MM.1S (cell line): ENCODE measurements around the gene DHRS1.

ENCODE experiments used
- DNase-seq: peaks from one replicate; pipeline ENCODE4 v3.0.0-alpha.2; 2015
- H2AFZ ChIP-seq: fragments of 300-600 bp; sonication (generic); 2 replicates; pipeline ENCODE4 v1.6.0; 2016; ENCODE audit warnings: antibody characterized with exemption, low read length
- H3F3A ChIP-seq: fragments of 300-600 bp; sonication (generic); 2 replicates; pipeline ENCODE4 v1.6.1; 2016; ENCODE audit warnings: mild to moderate bottlenecking, antibody characterized with exemption, low read length, moderate library complexity, mixed read lengths; ENCODE audit not compliant: insufficient read depth
- H3K27ac ChIP-seq: fragments of 300-600 bp; sonication (generic); 2 replicates; pipeline ENCODE4 v1.5.1; 2016; ENCODE audit warnings: mild to moderate bottlenecking, low read length
- H3K27me3 ChIP-seq: fragments of 300-600 bp; sonication (generic); replicated peaks from 2 replicates; pipeline ENCODE4 v1.6.0; 2016; ENCODE audit warnings: low read length; ENCODE audit not compliant: insufficient read depth
- H3K36me3 ChIP-seq: fragments of 300-600 bp; sonication (generic); replicated peaks from 2 replicates; pipeline ENCODE4 v1.6.1; 2016; ENCODE audit warnings: mild to moderate bottlenecking, low read length, mixed read lengths; ENCODE audit not compliant: insufficient read depth
- H3K4me1 ChIP-seq: fragments of 300-600 bp; sonication (generic); 2 replicates; pipeline ENCODE4 v1.6.1; 2016; ENCODE audit warnings: low read length, mixed read lengths
- H3K4me2 ChIP-seq: fragments of 300-600 bp; sonication (generic); 2 replicates; pipeline ENCODE4 v1.6.0; 2016; ENCODE audit warnings: low read depth, low read length
- H3K4me3 ChIP-seq: fragments of 300-600 bp; sonication (generic); 2 replicates; pipeline ENCODE4 v1.5.1; 2016; ENCODE audit warnings: low read length, mixed read lengths
- H3K79me2 ChIP-seq: fragments of 300-600 bp; sonication (generic); 2 replicates; pipeline ENCODE4 v1.6.1; 2016; ENCODE audit warnings: mixed run types, low read length, mixed read lengths
- H3K9ac ChIP-seq: fragments of 300-600 bp; sonication (generic); 2 replicates; pipeline ENCODE4 v1.6.1; 2016; ENCODE audit warnings: low read length, mixed read lengths
- H3K9me2 ChIP-seq: fragments of 300-600 bp; sonication (generic); replicated peaks from 2 replicates; pipeline ENCODE4 v1.6.1; 2016; ENCODE audit warnings: mild to moderate bottlenecking, low read length, mixed read lengths; ENCODE audit not compliant: insufficient read depth
- H3K9me3 ChIP-seq: fragments of 300-600 bp; sonication (generic); replicated peaks from 2 replicates; pipeline ENCODE4 v1.6.1; 2016; ENCODE audit warnings: mild to moderate bottlenecking, low read length, mixed read lengths; ENCODE audit not compliant: insufficient read depth
- H4K20me1 ChIP-seq: fragments of 300-600 bp; sonication (generic); 2 replicates; pipeline ENCODE4 v1.6.1; 2016; ENCODE audit warnings: mild to moderate bottlenecking, low read length, moderate library complexity, mixed read lengths; ENCODE audit not compliant: insufficient read depth
- EZH2 ChIP-seq: fragments of 300-600 bp; sonication (generic); optimal IDR thresholded peaks from 2 replicates; pipeline ENCODE3; 2017; ENCODE audit warnings: low read depth, mild to moderate bottlenecking, antibody characterized with exemption, low read length, mixed read lengths
- EZH2phosphoT487 ChIP-seq: fragments of 300-600 bp; sonication (generic); IDR thresholded peaks from 2 replicates; pipeline ENCODE4 v1.6.1; 2018; ENCODE audit warnings: antibody characterized with exemption, low read length
- TF ChIP-seq, protein P1 (sequence below): fragments of 300-600 bp; sonication (generic); IDR thresholded peaks from 2 replicates; pipeline ENCODE4 v1.5.1; 2016; ENCODE audit warnings: antibody characterized with exemption, low read length, mixed read lengths

The DHRS1 gene

GRCh38 chr14:24299255-24300191 is at the start of gene DHRS1, which contains the start of gene NOP9:
Gene DHRS1, minus strand, starts transcription at chr14:24299780. Its CDS starts 674 bp downstream, at chr14:24299106.
Gene NOP9, plus strand, starts transcription at chr14:24299850. Its CDS starts 105 bp downstream, at chr14:24299955.
- DNase-seq = peak; percentile 73
- Histone ChIP-seq H2AFZ (peak within 1 kb of the TSS; percentile 82), H3K9ac (peak within 1 kb of the TSS; percentile 75), H3K9me3 (no peaks in the 10 kb centered on the region), H3K4me1 (0 out of 2 replicates have a peak, but pooled peaks cover 5% of the 10 kb centered on the region), H3K27ac (peak within 1 kb of the TSS; percentile 60; the same call in 1 of the 2 replicates), H3F3A (no peaks in the 10 kb centered on the region), H3K4me2 (peak within 1 kb of the TSS; percentile 74), H3K36me3 (no peaks in the 10 kb centered on the region), H3K9me2 (no peaks in the 10 kb centered on the region), H3K4me3 (peak within 1 kb of the TSS; percentile 82), H3K27me3 (no peaks in the 10 kb centered on the region), H4K20me1 (no peaks in the 10 kb centered on the region), H3K79me2 (peaks cover 22% of the 10 kb centered on the region)
- TF ChIP-seq EZH2 (no peak), EZH2phosphoT487 (no peak)
- TF ChIP-seq, protein P1, sequence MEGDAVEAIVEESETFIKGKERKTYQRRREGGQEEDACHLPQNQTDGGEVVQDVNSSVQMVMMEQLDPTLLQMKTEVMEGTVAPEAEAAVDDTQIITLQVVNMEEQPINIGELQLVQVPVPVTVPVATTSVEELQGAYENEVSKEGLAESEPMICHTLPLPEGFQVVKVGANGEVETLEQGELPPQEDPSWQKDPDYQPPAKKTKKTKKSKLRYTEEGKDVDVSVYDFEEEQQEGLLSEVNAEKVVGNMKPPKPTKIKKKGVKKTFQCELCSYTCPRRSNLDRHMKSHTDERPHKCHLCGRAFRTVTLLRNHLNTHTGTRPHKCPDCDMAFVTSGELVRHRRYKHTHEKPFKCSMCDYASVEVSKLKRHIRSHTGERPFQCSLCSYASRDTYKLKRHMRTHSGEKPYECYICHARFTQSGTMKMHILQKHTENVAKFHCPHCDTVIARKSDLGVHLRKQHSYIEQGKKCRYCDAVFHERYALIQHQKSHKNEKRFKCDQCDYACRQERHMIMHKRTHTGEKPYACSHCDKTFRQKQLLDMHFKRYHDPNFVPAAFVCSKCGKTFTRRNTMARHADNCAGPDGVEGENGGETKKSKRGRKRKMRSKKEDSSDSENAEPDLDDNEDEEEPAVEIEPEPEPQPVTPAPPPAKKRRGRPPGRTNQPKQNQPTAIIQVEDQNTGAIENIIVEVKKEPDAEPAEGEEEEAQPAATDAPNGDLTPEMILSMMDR = no peak

- H3K4me3 ChIP-seq = no peak overlapping the region
- H3F3A ChIP-seq = no peaks in the 10 kb centered on the region
- no peak overlapping the region for H3K4me2 ChIP-seq
- H4K20me1 ChIP-seq = no peaks in the 10 kb centered on the region
- H3K27ac ChIP-seq = no peak overlapping the region
- H3K36me3 ChIP-seq = no peaks in the 10 kb centered on the region
- DNase-seq = no peak
- H3K27me3 ChIP-seq = no peaks in the 10 kb centered on the region
- no peaks in the 10 kb centered on the region for H3K79me2 ChIP-seq
- H3K9me3 ChIP-seq = no peaks in the 10 kb centered on the region
- H3K9me2 ChIP-seq = no peaks in the 10 kb centered on the region
- TF ChIP-seq EZH2phosphoT487 (no peak), EZH2 (no peak)
- TF ChIP-seq, protein P1 = no peak
- H3K9ac ChIP-seq = no peak overlapping the region
- H3K4me1 ChIP-seq = no peaks in the 10 kb centered on the region
- H2AFZ ChIP-seq = no peak overlapping the region
Observed at GRCh38 chr14:24348186-24348585, 48.6 kb upstream of the DHRS1 start.

- H3K27me3 ChIP-seq = no peaks in the 10 kb centered on the region
- H4K20me1 ChIP-seq = no peaks in the 10 kb centered on the region
- no peaks in the 10 kb centered on the region for H3K4me1 ChIP-seq
- no peaks in the 10 kb centered on the region for H3K9me3 ChIP-seq
- no peak for DNase-seq
- no peaks in the 10 kb centered on the region for H3F3A ChIP-seq
- no peak overlapping the region for H3K4me3 ChIP-seq
- no peak overlapping the region for H3K9ac ChIP-seq
- H2AFZ ChIP-seq = no peak overlapping the region
- H3K79me2 ChIP-seq = no peaks in the 10 kb centered on the region
- no peaks in the 10 kb centered on the region for H3K9me2 ChIP-seq
- H3K36me3 ChIP-seq = no peaks in the 10 kb centered on the region
- no peak overlapping the region for H3K27ac ChIP-seq
- TF ChIP-seq EZH2phosphoT487 (no peak), EZH2 (no peak)
- TF ChIP-seq, protein P1 = no peak
- H3K4me2 ChIP-seq = no peak overlapping the region
Observed at GRCh38 chr14:24347134-24347533, 47.6 kb upstream of the DHRS1 start.
